Rectal smooth muscle tissue (tissue), 1 donor: ENCODE measurements around the gene ELOVL2.
"Not testable (repeated sequence)": the region's sequence is repeated elsewhere in the genome, so short reads cannot be mapped to it uniquely, and the experiment has no call there.

Source experiments
- H3K27ac ChIP-seq: one replicate; pipeline ENCODE4 v1.7.0; 2013; ENCODE audit warnings: low read depth, low read length, inconsistent platforms
- H3K27me3 ChIP-seq: one replicate; pipeline ENCODE4 v1.7.0; 2013; ENCODE audit warnings: low read length; ENCODE audit not compliant: control insufficient read depth, insufficient read depth
- H3K36me3 ChIP-seq: one replicate; pipeline ENCODE4 v1.7.0; 2013; ENCODE audit warnings: low read length; ENCODE audit not compliant: control insufficient read depth, insufficient read depth
- H3K4me1 ChIP-seq: one replicate; pipeline ENCODE4 v1.7.0; 2013; ENCODE audit warnings: low read length; ENCODE audit not compliant: control insufficient read depth, insufficient read depth
- H3K4me3 ChIP-seq: one replicate; pipeline ENCODE4 v1.7.0; 2013; ENCODE audit warnings: low read length
- H3K9ac ChIP-seq: one replicate; pipeline ENCODE4 v1.7.0; 2013; ENCODE audit warnings: low read length

Gene ELOVL2

GRCh38 chr6:11012976-11013720 is 31.0 kb downstream of the ELOVL2 start:
- Histone ChIP-seq H3K27me3 (no peaks in the 10 kb centered on the region), H3K4me3 (no peak overlapping the region), H3K27ac (no peak overlapping the region), H3K4me1 (no peaks in the 10 kb centered on the region), H3K9ac (no peak overlapping the region), H3K36me3 (no peaks in the 10 kb centered on the region)

- H3K36me3 ChIP-seq = no peaks in the 10 kb centered on the region
- H3K4me3 ChIP-seq = no peak overlapping the region
- H3K4me1 ChIP-seq = no peaks in the 10 kb centered on the region
- no peak overlapping the region for H3K9ac ChIP-seq
- H3K27me3 ChIP-seq = no peaks in the 10 kb centered on the region
- H3K27ac ChIP-seq = no peak overlapping the region
These were observed 31.8 kb downstream of the ELOVL2 start for GRCh38 chr6:11012295-11012754.

- Histone ChIP-seq H3K4me3 (no peak overlapping the region), H3K9ac (no peak overlapping the region), H3K4me1 (no peaks in the 10 kb centered on the region), H3K36me3 (no peaks in the 10 kb centered on the region), H3K27ac (no peak overlapping the region), H3K27me3 (no peaks in the 10 kb centered on the region)
These were observed 32.3 kb downstream of the ELOVL2 start for GRCh38 chr6:11011787-11012234.

DNA sequence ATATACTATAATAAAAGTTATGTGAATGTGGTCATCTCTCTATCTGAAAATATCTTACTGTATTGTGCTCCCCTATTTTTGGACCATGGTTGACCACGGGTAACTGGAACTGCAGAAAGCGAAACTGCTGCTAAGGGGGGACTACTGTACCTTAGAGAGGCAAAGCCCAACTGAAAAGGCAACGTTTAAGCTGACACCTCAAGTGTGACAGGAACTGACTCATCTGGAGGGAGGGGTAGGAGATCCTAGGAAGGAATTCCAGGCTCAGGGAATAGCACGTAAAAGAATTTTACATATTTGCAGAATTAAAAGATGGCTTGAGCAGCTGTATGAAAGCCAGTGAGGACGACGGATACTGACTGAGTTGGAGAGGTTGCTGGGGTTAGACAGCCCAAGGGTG is 34.8 kb downstream of the ELOVL2 start:
- H3K9ac ChIP-seq = no peak overlapping the region
- H3K27me3 ChIP-seq = no peaks in the 10 kb centered on the region
- no peak overlapping the region for H3K4me3 ChIP-seq
- no peaks in the 10 kb centered on the region for H3K4me1 ChIP-seq
- H3K27ac ChIP-seq = no peak overlapping the region
- no peaks in the 10 kb centered on the region for H3K36me3 ChIP-seq

- no peak overlapping the region for H3K27ac ChIP-seq
- no peaks in the 10 kb centered on the region for H3K36me3 ChIP-seq
- no peak overlapping the region for H3K9ac ChIP-seq
- no peaks in the 10 kb centered on the region for H3K4me1 ChIP-seq
- no peak overlapping the region for H3K4me3 ChIP-seq
- no peaks in the 10 kb centered on the region for H3K27me3 ChIP-seq
These were observed 35.3 kb downstream of the ELOVL2 start for GRCh38 chr6:11008821-11009220.

GRCh38 chr6:11007715-11008608 is 36.1 kb downstream of the ELOVL2 start:
- no peak overlapping the region for H3K27ac ChIP-seq
- H3K9ac ChIP-seq = no peak overlapping the region
- no peak overlapping the region for H3K4me3 ChIP-seq
- no peaks in the 10 kb centered on the region for H3K27me3 ChIP-seq
- H3K4me1 ChIP-seq = no peaks in the 10 kb centered on the region
- H3K36me3 ChIP-seq = no peaks in the 10 kb centered on the region

DNA sequence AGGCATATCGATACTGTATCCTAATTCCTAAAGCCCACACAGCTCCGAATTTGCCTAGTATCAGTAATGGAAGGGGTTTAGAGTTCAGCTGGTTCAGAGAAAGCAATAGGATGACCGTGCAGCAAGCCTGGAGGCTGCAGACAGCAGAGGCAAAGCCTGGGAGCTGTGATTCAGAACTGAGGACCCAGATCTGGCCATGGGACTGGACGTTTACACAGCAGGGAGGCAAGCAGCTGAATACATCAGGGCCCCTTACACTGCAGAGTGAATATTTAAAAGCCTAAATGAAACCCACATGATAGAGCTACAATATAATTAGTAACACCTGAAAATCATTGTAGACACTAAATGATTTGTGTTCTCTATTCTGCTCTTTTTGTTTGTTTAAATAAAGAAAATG is 38.0 kb downstream of the ELOVL2 start:
- Histone ChIP-seq H3K27me3 (no peaks in the 10 kb centered on the region), H3K9ac (no peak overlapping the region), H3K4me1 (no peaks in the 10 kb centered on the region), H3K27ac (no peak overlapping the region), H3K4me3 (no peak overlapping the region), H3K36me3 (no peaks in the 10 kb centered on the region)

- H3K27ac ChIP-seq, H3K4me3 ChIP-seq, H3K4me1 ChIP-seq, H3K27me3 ChIP-seq, H3K36me3 ChIP-seq, H3K9ac ChIP-seq: not testable (repeated sequence)
These were observed 40.8 kb downstream of the ELOVL2 start for GRCh38 chr6:11003297-11003696.

- Histone ChIP-seq H3K36me3 (no peaks in the 10 kb centered on the region), H3K27ac (no peak overlapping the region), H3K4me3 (no peak overlapping the region), H3K9ac (no peak overlapping the region), H3K27me3 (no peaks in the 10 kb centered on the region), H3K4me1 (no peaks in the 10 kb centered on the region)
These were observed 41.9 kb downstream of the ELOVL2 start for GRCh38 chr6:11002176-11002575.

DNA sequence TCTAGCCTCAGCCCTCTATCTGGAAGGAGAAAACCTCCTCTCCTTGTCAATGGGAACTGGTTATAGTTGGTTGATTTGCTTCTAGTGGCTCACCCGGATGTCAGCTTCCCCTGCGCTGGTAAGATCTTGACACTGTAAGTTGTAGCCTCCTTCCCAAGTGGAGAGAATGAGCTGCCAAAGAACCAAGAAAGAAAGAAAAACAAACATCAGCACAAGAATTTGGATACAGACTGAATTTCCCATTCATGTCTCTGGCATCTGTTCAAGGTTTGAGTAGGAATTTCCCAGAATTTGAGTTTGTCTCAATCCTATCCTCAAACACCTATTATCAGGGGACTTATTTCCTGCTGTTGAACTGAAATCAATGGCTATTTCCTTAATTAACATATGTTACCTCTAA is 44.1 kb downstream of the ELOVL2 start:
- Histone ChIP-seq H3K36me3 (no peaks in the 10 kb centered on the region), H3K4me1 (no peaks in the 10 kb centered on the region), H3K27me3 (no peaks in the 10 kb centered on the region), H3K9ac (no peak overlapping the region), H3K4me3 (no peak overlapping the region), H3K27ac (no peak overlapping the region)

GRCh38 chr6:10995114-10995707 is 48.9 kb downstream of the ELOVL2 start:
- Histone ChIP-seq H3K27ac (no peak overlapping the region), H3K9ac (no peak overlapping the region), H3K36me3 (no peaks in the 10 kb centered on the region)

DNA sequence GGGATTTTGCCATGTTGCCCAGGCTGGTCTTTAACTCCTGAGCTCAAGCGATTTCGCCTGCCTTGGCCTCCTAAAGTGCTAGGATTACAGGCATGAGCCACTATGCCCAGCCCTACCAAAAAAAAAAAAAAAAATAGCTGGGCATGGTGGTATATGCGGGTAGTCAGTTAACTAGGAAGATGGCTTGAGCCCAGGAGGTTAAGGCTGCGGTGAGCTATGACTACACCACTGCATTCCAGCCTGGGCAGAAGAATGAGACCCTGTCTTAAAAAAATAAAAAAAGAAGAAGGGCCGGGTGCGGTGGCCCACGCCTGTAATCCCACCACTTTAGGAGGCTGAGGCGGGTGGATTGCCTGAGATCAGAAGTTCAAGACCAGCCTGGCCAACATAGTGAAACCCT is 50.2 kb downstream of the ELOVL2 start:
- H3K36me3 ChIP-seq = no peaks in the 10 kb centered on the region
- H3K27ac ChIP-seq = no peak overlapping the region
- H3K4me1 ChIP-seq = no peaks in the 10 kb centered on the region
- H3K4me3 ChIP-seq = no peak overlapping the region
- no peaks in the 10 kb centered on the region for H3K27me3 ChIP-seq
- no peak overlapping the region for H3K9ac ChIP-seq

More at GRCh38 chr6:10995114-10995707, 48.9 kb downstream of the ELOVL2 start:
- Histone ChIP-seq H3K4me3 (no peak overlapping the region), H3K4me1 (no peaks in the 10 kb centered on the region), H3K27me3 (no peaks in the 10 kb centered on the region)
